ENCODE data around the gene COX15. TPM values are rescaled to one million over a fixed set of nuclear protein-coding genes. Genes with fewer than 3 reads are reported as not detected.

The COX15 gene
- total and polyA plus RNA-seq, 10 donors, result 14.1 to 51.1 (median 34.3) TPM

DNA sequence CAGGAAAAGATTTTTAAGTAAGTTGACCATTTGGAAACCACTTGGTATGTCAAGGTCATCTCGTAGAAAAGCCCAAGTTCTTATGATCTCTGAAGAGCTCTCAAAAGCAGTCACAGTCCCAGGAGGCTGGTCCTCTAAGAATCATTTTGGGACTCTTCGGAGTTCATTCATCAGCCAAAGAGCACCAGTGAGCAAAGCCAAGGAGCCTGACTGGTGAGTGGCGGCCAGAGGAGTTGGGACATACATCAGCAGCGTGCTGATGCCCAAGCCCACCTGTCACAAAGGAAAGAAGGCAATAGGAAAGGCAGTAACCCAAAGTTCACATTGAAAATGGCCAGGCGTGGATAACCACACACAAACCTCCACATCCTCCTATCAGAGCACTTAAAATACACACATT is 17.5 kb downstream of the COX15 start:
- Histone ChIP-seq H3K9me3 (no peaks in the 10 kb centered on the region), H3K27ac (peak overlapping the region in 7 of 8 donors; percentile 41 to 77 (median 61)), H3K4me1 (peaks cover 0 to 32% (median 2%) of the 10 kb centered on the region in 6 donors), H3K27me3 (replicated peaks in 1 of 7) (no peaks in the 10 kb centered on the region), H3K4me3 (no peak overlapping the region), H3K36me3 (peaks cover 0 to 96% (median 61%) of the 10 kb centered on the region in 6 donors)
- 81 to 90% (median 83%) methylated on average over 5 of the region's 5 CpGs for WGBS, 5 donors
- no peak for DNase-seq
- no peak for TF ChIP-seq CTCF (IDR thresholded peaks at IDR 0.05 in 8 of 11, conservative IDR thresholded peaks at IDR 0.05 in 3 of 11)
- TF ChIP-seq POLR2AphosphoS5 (IDR thresholded peaks at IDR 0.05), result no peak
- TF ChIP-seq POLR2A (IDR thresholded peaks at IDR 0.05), result no peak
- intact Hi-C loops (cut with DNase I; ENCODE audit: low total_unique reads), result loop anchor here (10.0 kb wide), 1 partner anchor 100 kb away; no protein-coding TSS in a partner anchor

GRCh38 chr10:99711129-99711719 is 20.7 kb downstream of the COX15 start:
- Histone ChIP-seq H3K9me3 (no peaks in the 10 kb centered on the region), H3K27me3 (replicated peaks in 1 of 7) (no peaks in the 10 kb centered on the region), H3K4me3 (no peak overlapping the region), H3K4me1 (peaks cover 0 to 32% (median 2%) of the 10 kb centered on the region in 6 donors), H3K27ac (peak overlapping the region in 4 of 8 donors; percentile 15 to 67 (median 64)), H3K36me3 (peaks cover 0 to 95% (median 40%) of the 10 kb centered on the region in 6 donors)
- TF ChIP-seq CTCF (IDR thresholded peaks at IDR 0.05 in 8 of 11, conservative IDR thresholded peaks at IDR 0.05 in 3 of 11) (peak in 9 of 11 experiments; percentile 38 to 64 (median 48)), POLR2A (IDR thresholded peaks at IDR 0.05) (no peak), POLR2AphosphoS5 (IDR thresholded peaks at IDR 0.05) (no peak)
- intact Hi-C loops (cut with DNase I; ENCODE audit: low total_unique reads), result loop anchor here (10.0 kb wide), 1 partner anchor 96 kb away; no protein-coding TSS in a partner anchor
- DNase-seq, result no peak

- Histone ChIP-seq H3K4me1 (peaks cover 0 to 32% (median 2%) of the 10 kb centered on the region in 6 donors), H3K4me3 (no peak overlapping the region), H3K27ac (peak overlapping the region in 2 of 8 donors; percentile 8 to 16), H3K36me3 (peaks cover 0 to 95% (median 36%) of the 10 kb centered on the region in 6 donors), H3K9me3 (no peaks in the 10 kb centered on the region), H3K27me3 (replicated peaks in 1 of 7) (no peaks in the 10 kb centered on the region)
- intact Hi-C loops (cut with DNase I; ENCODE audit: low total_unique reads), result loop anchor here (10.0 kb wide), 1 partner anchor 95 kb away; no protein-coding TSS in a partner anchor
- 37 to 83% (median 51%) methylated on average over 4 of the region's 4 CpGs for WGBS, 5 donors
- no peak for DNase-seq
- TF ChIP-seq CTCF (IDR thresholded peaks at IDR 0.05 in 8 of 11, conservative IDR thresholded peaks at IDR 0.05 in 3 of 11) (no peak), POLR2AphosphoS5 (IDR thresholded peaks at IDR 0.05) (no peak), POLR2A (IDR thresholded peaks at IDR 0.05) (no peak)
These were observed 22.3 kb downstream of the COX15 start for GRCh38 chr10:99709480-99710229.
